GM12878 (cell line): ENCODE results near the gene COA1. TPM values are rescaled to one million over a fixed set of nuclear protein-coding genes. Genes with fewer than 3 reads are reported as not detected.

Experiments used
- BHLHE40 ChIP-seq, 2 experiments: fragments of 450-650 bp in 1 of 2; IDR thresholded peaks; 2 replicates each; pipeline ENCODE4 v1.6.1; 2011 to 2017; ENCODE audit warnings: low read depth in 2 of 2, borderline replicate concordance in 1 of 2, improper control_type of control experiment in 1 of 2, low read length in 1 of 2, mild to moderate bottlenecking in 1 of 2
- BMI1 ChIP-seq: fragments of 450-650 bp; IDR thresholded peaks from 2 replicates; pipeline ENCODE4 v1.6.1; 2016; ENCODE audit warnings: mild to moderate bottlenecking, moderate library complexity, borderline replicate concordance
- CTCF ChIP-seq, 3 experiments: IDR thresholded peaks in 2 of 3; conservative IDR thresholded peaks in 1 of 3; 2 replicates each; pipeline ENCODE4 v1.5.1; 2011; ENCODE audit warnings: low read depth in 3 of 3, low read length in 3 of 3, mild to moderate bottlenecking in 3 of 3, control low read depth in 2 of 3, moderate library complexity in 2 of 3, inconsistent platforms in 1 of 3, mixed read lengths in 1 of 3; ENCODE audit not compliant: control insufficient read depth in 2 of 3, insufficient read depth in 1 of 3; ENCODE audit errors: extremely low read depth in 1 of 3
- IKZF1 ChIP-seq: fragments of 450-650 bp; conservative IDR thresholded peaks from 2 replicates; pipeline ENCODE4 v1.6.1; 2017; ENCODE audit warnings: antibody characterized with exemption, mild to moderate bottlenecking
- JUNB ChIP-seq: IDR thresholded peaks from 2 replicates; pipeline ENCODE4 v1.6.1; 2016; ENCODE audit warnings: antibody characterized with exemption, mild to moderate bottlenecking
- MLLT1 ChIP-seq: fragments of 450-650 bp; IDR thresholded peaks from 2 replicates; pipeline ENCODE4 v1.6.1; 2016; ENCODE audit warnings: mild to moderate bottlenecking
- PAX8 ChIP-seq: fragments of 450-650 bp; IDR thresholded peaks from 2 replicates; pipeline ENCODE4 v1.6.1; 2017; ENCODE audit warnings: mild to moderate bottlenecking, moderate library complexity
- RFX5 ChIP-seq: IDR thresholded peaks from 2 replicates; pipeline ENCODE4 v1.6.1; 2011; ENCODE audit warnings: low read depth, low read length, improper control_type of control experiment
- SMC3 ChIP-seq: IDR thresholded peaks from 2 replicates; pipeline ENCODE4 v1.6.1; 2011; ENCODE audit warnings: low read length, improper control_type of control experiment, borderline replicate concordance
- USF2 ChIP-seq: IDR thresholded peaks from 2 replicates; pipeline ENCODE4 v1.6.1; 2011; ENCODE audit warnings: low read depth, low read length, improper control_type of control experiment, borderline replicate concordance
- ZBTB4 ChIP-seq: fragments of 450-650 bp; formaldehyde crosslinking; IDR thresholded peaks from 2 replicates; pipeline ENCODE4 v1.4.0; 2022; ENCODE audit warnings: mild to moderate bottlenecking, moderate library complexity
- ZNF274 ChIP-seq: IDR thresholded peaks from one replicate; pipeline ENCODE4 v1.8.0; 2011; ENCODE audit not compliant: insufficient read length, insufficient read depth
- ZNF592 ChIP-seq: fragments of 450-650 bp; IDR thresholded peaks from 2 replicates; pipeline ENCODE4 v1.6.1; 2017; ENCODE audit warnings: mild to moderate bottlenecking, moderate library complexity
- ZNF622 ChIP-seq: fragments of 450-650 bp; IDR thresholded peaks from 2 replicates; pipeline ENCODE4 v1.6.1; 2017; ENCODE audit warnings: mild to moderate bottlenecking, inconsistent platforms
- polyA plus RNA-seq, 11 experiments: library from polyadenylated mRNA; depleted of rRNA in 4 of 11; unstranded in 6 of 11; stranded (reverse) in 5 of 11; fragments of >200 nt; fragmentation: Nextera tagmentation in 4 of 11; fragmentation: Illumina TruSeq in 1 of 11; extraction: Ambion mirVana in 4 of 11; extraction: Trizol in 1 of 11; gene quantifications; 1 replicate in 1 of 11; 2 replicates in 10 of 11; pipeline versions ENCODE4 v1.2.1 to v1.2.3, GENCODE V29; 2011 to 2016; ENCODE audit warnings: inconsistent platforms in 2 of 11, missing spikeins in 2 of 11, low read depth in 1 of 11
- total RNA-seq, 4 experiments: library from RNA; depleted of rRNA in 3 of 4; stranded (reverse); fragments of >200 nt in 3 of 4; fragmentation: Illumina TruSeq in 1 of 4; extraction: Trizol in 1 of 4; gene quantifications; 2 replicates each; pipeline versions ENCODE4 v1.2.1 to v1.2.3, GENCODE V29; 2013 to 2021

Gene COA1
- total and polyA plus RNA-seq, 10 of the 15 experiments (the other 5 are each of a cell fraction or from before 2014, with no cell fraction given): 83.1 to 258 (median 111) TPM

GRCh38 chr7:43649755-43650274, 79.5 kb downstream of the COA1 start (continued):
- no peak for TF ChIP-seq ZNF274
- no peak for TF ChIP-seq ZBTB4
- peak; percentile 87 for TF ChIP-seq MLLT1
- TF ChIP-seq ZNF622: no peak
- no peak; the same call in 1 of the 2 replicates for TF ChIP-seq ZNF592
- peak; percentile 78 to 85 for TF ChIP-seq BHLHE40 (IDR thresholded peaks at IDR 0.05; ENCODE audit: borderline replicate concordance in 1 of 2, low read depth in 2 of 2, low read length in 1 of 2)
- TF ChIP-seq CTCF (IDR thresholded peaks at IDR 0.05 in 2 of 3, conservative IDR thresholded peaks at IDR 0.05 in 1 of 3; ENCODE audit: control insufficient read depth in 2 of 3, extremely low read depth in 1 of 3, insufficient read depth in 1 of 3, low read depth in 3 of 3, low read length in 3 of 3): no peak
- peak; percentile 98 for TF ChIP-seq IKZF1
- TF ChIP-seq RFX5: no peak
- TF ChIP-seq JUNB: peak; percentile 65
- peak; percentile 82 for TF ChIP-seq BMI1
- TF ChIP-seq SMC3: peak; percentile 13; the same call in 1 of the 2 replicates
- TF ChIP-seq USF2: no peak; the same call in 1 of the 2 replicates
- no peak for TF ChIP-seq PAX8
